Memory B cell (primary cell): ENCODE measurements around the gene EHMT1.
A peak's percentile ranks its signal among the peaks of the same experiment; 100 is the strongest.

Experiments used
- ATAC-seq: fragments of 150-1000 bp; cut with Tn5 transposase; 2 replicates; pipeline ENCODE4 v1.10.0; 2021; ENCODE audit warnings: low read depth, mild to moderate bottlenecking, moderate library complexity
- DNase-seq, 2 donors: peaks; one replicate each; pipeline ENCODE4 v3.0.0; 2022; ENCODE audit warnings: low spot score in 2 of 2
- H3K27ac Mint-ChIP-seq: one replicate; pipeline ENCODE4 v1.8.0; 2022; ENCODE audit warnings: mild to moderate bottlenecking, moderate library complexity, mixed read lengths
- H3K27me3 Mint-ChIP-seq: one replicate; pipeline ENCODE4 v1.8.0; 2022; ENCODE audit warnings: mixed read lengths
- H3K36me3 Mint-ChIP-seq: one replicate; pipeline ENCODE4 v1.8.0; 2022; ENCODE audit warnings: mild to moderate bottlenecking, mixed read lengths
- H3K4me1 Mint-ChIP-seq: one replicate; pipeline ENCODE4 v1.8.0; 2022; ENCODE audit warnings: mixed read lengths
- H3K4me3 Mint-ChIP-seq: one replicate; pipeline ENCODE4 v1.8.0; 2022; ENCODE audit warnings: mild to moderate bottlenecking, moderate library complexity, mixed read lengths
- H3K9me3 Mint-ChIP-seq: one replicate; pipeline ENCODE4 v1.8.0; 2022; ENCODE audit warnings: mixed read lengths

EHMT1 gene

DNA sequence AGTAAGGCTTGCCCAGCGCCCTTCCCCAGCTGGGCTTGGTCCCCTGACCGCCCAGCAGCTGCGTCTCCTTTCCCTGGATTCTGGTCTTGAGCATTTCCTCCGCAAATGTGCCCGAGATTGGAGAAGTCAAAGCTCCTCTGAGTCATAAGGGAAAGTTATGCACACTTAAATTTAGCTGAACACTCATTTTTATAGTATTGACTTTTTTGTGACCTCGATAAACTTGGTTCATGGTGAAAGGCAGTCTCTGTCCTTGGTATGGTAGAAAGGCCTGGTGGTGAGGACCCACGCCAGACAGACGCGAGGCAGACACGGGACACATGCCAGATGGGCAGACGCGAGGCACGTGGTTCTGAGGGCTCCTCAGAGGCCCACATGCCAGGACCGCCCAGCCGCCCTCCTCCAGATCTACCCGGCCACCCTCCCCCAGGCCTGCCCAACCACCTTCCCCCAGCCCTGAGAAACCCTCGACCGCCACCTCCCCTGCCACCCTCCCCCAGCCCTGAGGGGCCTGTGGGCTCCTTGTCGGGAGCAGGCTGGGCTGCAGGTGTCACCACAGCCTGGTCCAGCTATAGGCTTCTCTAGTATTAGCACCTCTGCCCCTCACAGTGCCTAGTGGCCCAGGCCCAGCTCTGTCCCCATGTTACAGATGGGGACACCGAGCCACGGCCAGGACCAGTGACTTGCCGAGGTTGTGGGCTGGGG, 197.9 kb downstream of the EHMT1 start:
- Mint-ChIP-seq H3K4me3 (no peak overlapping the region), H3K9me3 (no peaks in the 10 kb centered on the region), H3K36me3 (peaks cover 35% of the 10 kb centered on the region), H3K27me3 (no peaks in the 10 kb centered on the region), H3K4me1 (peaks cover 4% of the 10 kb centered on the region), H3K27ac (peak overlapping the region; percentile 83)
- no peak for DNase-seq
- no peak for ATAC-seq

DNA sequence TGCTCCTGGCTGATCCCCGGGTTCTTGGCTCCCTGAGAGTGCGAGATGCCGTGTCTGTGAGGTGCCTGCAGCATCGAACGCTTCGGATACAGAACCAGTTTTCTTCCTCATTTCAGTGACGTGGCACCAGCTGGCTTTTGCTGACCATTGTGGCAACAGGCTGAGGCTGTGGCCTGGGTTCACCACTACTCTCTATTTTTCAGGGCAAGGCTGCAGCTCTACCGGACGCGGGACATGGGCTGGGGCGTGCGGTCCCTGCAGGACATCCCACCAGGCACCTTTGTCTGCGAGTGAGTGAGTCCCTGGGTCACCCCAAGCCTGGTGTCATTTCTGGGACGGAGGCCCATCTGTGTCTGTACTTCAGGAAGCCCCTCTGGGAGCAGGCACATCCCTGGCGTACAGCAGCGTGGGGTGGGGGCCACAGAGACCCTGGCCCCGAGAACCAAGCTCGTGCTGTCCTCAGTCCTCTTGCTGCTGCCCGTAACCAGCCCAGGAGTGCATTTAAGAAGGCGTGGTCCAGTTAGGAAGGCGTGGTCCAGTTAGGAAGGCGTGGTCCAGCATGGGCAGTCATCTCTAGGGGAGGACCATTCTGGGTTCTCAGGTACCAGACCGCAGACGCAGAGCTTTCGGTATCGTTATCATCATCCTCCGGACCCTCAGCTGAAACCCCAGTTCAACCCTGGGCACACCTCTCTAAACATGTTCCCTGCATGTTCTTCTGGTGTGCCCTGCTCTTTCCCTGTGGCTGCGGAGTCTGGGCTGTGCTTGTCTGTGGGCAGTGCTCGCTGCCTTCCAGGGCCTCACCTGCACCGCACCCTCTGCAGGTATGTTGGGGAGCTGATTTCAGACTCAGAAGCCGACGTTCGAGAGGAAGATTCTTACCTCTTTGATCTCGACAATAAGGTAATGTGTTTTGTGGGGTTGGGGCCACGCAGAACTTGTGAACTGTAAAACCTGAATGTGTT, 198.7 kb downstream of the EHMT1 start:
- no peak overlapping the region for H3K4me3 Mint-ChIP-seq
- ATAC-seq (no peak), DNase-seq (no peak)
- no peaks in the 10 kb centered on the region for H3K9me3 Mint-ChIP-seq
- peaks cover 42% of the 10 kb centered on the region for H3K36me3 Mint-ChIP-seq
- peaks cover 6% of the 10 kb centered on the region for H3K4me1 Mint-ChIP-seq
- H3K27ac Mint-ChIP-seq, result peak overlapping the region; percentile 83
- no peaks in the 10 kb centered on the region for H3K27me3 Mint-ChIP-seq

GRCh38 chr9:137818286-137818685, 199.5 kb downstream of the EHMT1 start:
- H3K4me1 Mint-ChIP-seq, result peaks cover 6% of the 10 kb centered on the region
- DNase-seq, result no peak
- no peaks in the 10 kb centered on the region for H3K9me3 Mint-ChIP-seq
- H3K27me3 Mint-ChIP-seq, result no peaks in the 10 kb centered on the region
- no peak overlapping the region for H3K4me3 Mint-ChIP-seq
- H3K27ac Mint-ChIP-seq, result peak overlapping the region; percentile 72
- ATAC-seq, result no peak
- H3K36me3 Mint-ChIP-seq, result peaks cover 41% of the 10 kb centered on the region

- Mint-ChIP-seq H3K27ac (peak overlapping the region; percentile 35), H3K27me3 (no peaks in the 10 kb centered on the region), H3K9me3 (no peaks in the 10 kb centered on the region), H3K4me3 (no peak overlapping the region), H3K4me1 (peaks cover 8% of the 10 kb centered on the region), H3K36me3 (peaks cover 34% of the 10 kb centered on the region)
- ATAC-seq (no peak), DNase-seq (no peak)
These were observed 201.5 kb downstream of the EHMT1 start for GRCh38 chr9:137820161-137820855.

- no peak for ATAC-seq
- Mint-ChIP-seq H3K9me3 (peaks cover 2% of the 10 kb centered on the region), H3K27me3 (no peaks in the 10 kb centered on the region), H3K36me3 (peaks cover 33% of the 10 kb centered on the region), H3K27ac (peak overlapping the region; percentile 90), H3K4me3 (no peak overlapping the region), H3K4me1 (peaks cover 15% of the 10 kb centered on the region)
- no peak for DNase-seq
These were observed 205.4 kb downstream of the EHMT1 start for GRCh38 chr9:137823986-137824771.

DNA sequence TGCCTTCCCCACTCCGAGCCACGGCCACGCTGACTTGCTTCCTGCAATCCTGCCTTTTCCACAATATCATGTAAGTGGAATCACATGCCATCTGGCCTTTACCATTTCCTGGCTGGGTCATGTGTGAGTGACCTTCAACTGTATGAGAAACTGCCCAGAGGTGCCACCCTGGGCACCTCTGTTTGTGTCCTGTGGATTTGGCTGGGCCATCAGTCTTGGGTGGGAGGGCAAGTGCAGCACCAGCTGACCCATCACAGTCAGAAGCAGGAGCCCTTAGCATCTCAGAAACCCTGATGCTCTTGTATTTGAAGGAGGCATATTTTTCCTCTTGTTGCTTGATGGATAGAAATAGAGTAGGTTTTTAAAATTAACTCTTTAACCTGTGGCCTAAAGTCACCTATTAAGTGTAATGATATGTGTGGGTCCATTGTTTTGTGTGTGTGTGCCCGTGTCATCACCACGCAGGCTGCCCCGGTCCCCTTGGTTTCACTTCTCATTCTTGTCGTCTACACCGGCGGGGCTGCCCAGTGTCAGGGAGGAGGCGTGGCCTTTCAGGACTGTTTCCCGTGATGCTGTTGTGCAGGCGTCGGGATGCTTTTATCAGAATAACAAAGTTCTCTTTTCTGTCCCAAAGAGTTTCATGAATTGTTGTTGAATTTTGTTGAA, 206.7 kb downstream of the EHMT1 start:
- Mint-ChIP-seq H3K36me3 (peaks cover 35% of the 10 kb centered on the region), H3K27ac (peak overlapping the region; percentile 90), H3K9me3 (peaks cover 2% of the 10 kb centered on the region), H3K4me3 (no peak overlapping the region), H3K4me1 (peaks cover 15% of the 10 kb centered on the region), H3K27me3 (no peaks in the 10 kb centered on the region)
- ATAC-seq, result peak; percentile 100
- DNase-seq, result peak; percentile 64 to 79

GRCh38 chr9:137827908-137828526, 209.2 kb downstream of the EHMT1 start:
- Mint-ChIP-seq H3K36me3 (peaks cover 34% of the 10 kb centered on the region), H3K9me3 (peaks cover 2% of the 10 kb centered on the region), H3K27me3 (no peaks in the 10 kb centered on the region), H3K27ac (no peak overlapping the region), H3K4me3 (no peak overlapping the region), H3K4me1 (peaks cover 13% of the 10 kb centered on the region)
- ATAC-seq, result no peak
- no peak for DNase-seq

DNA sequence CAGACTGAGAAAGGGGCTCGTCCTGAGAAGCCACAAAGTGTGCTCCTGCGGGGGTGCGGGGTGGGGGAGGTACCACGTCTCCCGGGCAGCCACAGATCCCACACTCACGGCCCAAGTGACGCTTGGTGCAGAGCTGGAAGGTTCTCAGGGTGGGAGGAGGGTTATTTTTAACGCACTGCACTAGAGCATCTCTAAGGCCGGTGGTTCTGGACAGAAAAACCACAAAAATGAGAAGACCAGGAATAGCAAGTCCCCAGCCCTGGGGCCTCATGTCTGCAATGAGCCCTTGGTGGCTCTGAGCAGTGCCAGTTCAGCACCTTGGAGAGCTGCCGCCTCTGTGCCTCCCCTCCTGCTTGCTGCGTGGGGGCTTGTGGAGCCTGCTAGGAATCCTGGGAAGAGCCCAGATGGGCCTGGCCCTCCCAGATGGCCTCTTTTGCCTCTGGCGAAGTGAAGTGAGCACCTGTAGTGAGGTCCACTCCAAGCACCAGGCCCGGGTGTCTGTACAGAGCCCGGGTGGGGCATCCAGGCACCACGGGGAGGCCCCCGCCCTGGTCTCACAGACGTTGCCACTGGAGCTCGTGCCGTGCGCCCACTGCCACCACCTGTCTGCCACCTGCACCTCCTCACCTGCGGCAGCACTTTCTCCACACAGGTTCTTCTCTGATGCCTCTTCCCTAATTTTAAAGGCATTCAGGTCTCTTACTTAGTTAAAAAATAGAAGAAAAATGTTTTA, 209.9 kb downstream of the EHMT1 start:
- ATAC-seq, result no peak
- peaks cover 34% of the 10 kb centered on the region for H3K36me3 Mint-ChIP-seq
- no peak overlapping the region for H3K27ac Mint-ChIP-seq

GRCh38 chr9:137829260-137829996, 210.6 kb downstream of the EHMT1 start:
- H3K36me3 Mint-ChIP-seq, result peaks cover 32% of the 10 kb centered on the region

More for the DNA sequence above, 209.9 kb downstream of the EHMT1 start:
- DNase-seq, result no peak
- H3K27me3 Mint-ChIP-seq, result no peaks in the 10 kb centered on the region
- H3K9me3 Mint-ChIP-seq, result peaks cover 2% of the 10 kb centered on the region
- H3K4me1 Mint-ChIP-seq, result peaks cover 13% of the 10 kb centered on the region
- H3K4me3 Mint-ChIP-seq, result no peak overlapping the region

GRCh38 chr9:137832191-137832700, 213.4 kb downstream of the EHMT1 start:
- ATAC-seq, result no peak
- H3K9me3 Mint-ChIP-seq, result no peaks in the 10 kb centered on the region
- no peaks in the 10 kb centered on the region for H3K27me3 Mint-ChIP-seq
- H3K4me3 Mint-ChIP-seq, result no peak overlapping the region
- H3K36me3 Mint-ChIP-seq, result peaks cover 23% of the 10 kb centered on the region
- H3K4me1 Mint-ChIP-seq, result no peaks in the 10 kb centered on the region
- DNase-seq, result no peak
- no peak overlapping the region for H3K27ac Mint-ChIP-seq

More at GRCh38 chr9:137829260-137829996, 210.6 kb downstream of the EHMT1 start:
- H3K4me1 Mint-ChIP-seq, result peaks cover 13% of the 10 kb centered on the region
- peaks cover 2% of the 10 kb centered on the region for H3K9me3 Mint-ChIP-seq
- no peaks in the 10 kb centered on the region for H3K27me3 Mint-ChIP-seq
- H3K27ac Mint-ChIP-seq, result peak overlapping the region; percentile 24
- no peak overlapping the region for H3K4me3 Mint-ChIP-seq
- no peak for DNase-seq
- ATAC-seq, result no peak

DNA sequence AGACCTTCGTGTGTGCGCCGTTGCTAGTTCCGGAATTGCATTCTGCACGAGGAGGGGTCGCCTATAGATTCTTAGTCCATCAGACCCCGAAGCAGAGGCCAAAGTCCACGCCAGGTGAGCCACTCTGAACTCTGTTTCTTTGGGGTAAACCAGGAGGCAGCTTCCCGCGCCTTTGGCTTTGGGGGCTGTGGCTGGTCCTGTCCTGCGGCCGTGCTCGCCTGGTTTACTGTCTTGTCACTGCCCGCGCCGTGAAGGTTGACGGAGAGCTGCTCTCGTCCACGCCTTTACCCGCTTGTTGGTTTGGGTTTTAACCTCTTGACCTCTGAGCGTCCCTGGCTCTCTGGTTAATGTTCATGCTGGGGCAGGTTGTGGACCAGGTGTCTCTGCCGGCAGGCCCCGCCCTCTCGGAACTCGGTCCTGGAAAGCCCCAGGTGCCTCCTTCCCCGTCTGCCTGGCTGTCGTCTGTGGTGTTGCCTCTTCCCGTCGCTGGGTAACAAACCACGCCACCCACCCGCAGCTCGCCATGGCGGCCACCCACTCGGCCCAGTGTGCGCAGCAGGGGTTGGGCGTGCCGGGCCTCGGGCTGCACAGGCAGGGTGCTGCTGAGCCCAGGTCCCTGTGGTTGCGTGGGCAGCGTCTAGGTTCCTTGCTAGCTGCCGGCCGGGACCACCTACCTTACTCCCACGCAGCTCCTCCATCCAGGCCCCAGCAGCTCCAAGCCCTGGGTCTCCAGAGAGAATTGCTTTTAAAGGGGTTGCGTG, 214.2 kb downstream of the EHMT1 start:
- no peaks in the 10 kb centered on the region for H3K4me1 Mint-ChIP-seq
- no peak for DNase-seq
- H3K4me3 Mint-ChIP-seq, result no peak overlapping the region
- ATAC-seq, result no peak
- H3K9me3 Mint-ChIP-seq, result no peaks in the 10 kb centered on the region
- H3K36me3 Mint-ChIP-seq, result peaks cover 18% of the 10 kb centered on the region
- H3K27ac Mint-ChIP-seq, result no peak overlapping the region
- H3K27me3 Mint-ChIP-seq, result no peaks in the 10 kb centered on the region
